ENCODE measurements around the gene TRMT61B. TPM values are rescaled to one million over a fixed set of nuclear protein-coding genes. Genes with fewer than 3 reads are reported as not detected.

TRMT61B gene
- polyA plus RNA-seq, 3 donors: 6.7 to 10.2 (median 8.1) TPM

DNA sequence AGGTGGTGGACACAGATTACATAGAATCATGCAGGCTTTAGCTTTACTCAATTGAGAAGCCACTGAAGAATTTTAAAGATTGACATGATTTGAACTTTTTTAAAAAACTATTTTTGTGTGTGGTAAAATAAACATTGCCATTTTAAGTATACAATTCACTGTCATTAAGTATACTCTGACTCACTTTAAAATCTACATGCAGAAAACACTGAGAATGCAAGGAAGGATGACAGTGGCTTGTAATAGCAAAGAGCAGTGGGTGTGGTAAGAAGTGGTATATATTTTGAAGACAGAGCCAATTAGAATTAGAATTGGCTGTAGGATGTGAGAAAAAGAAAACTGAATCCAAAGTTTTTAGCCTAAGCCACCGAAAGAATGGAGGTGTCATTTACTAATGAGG lies 14.9 kb downstream of the TRMT61B start:
- Histone ChIP-seq H3K4me3 (replicated peaks in 1 of 3; ENCODE audit: low read depth in 2 of 3, low read length in 3 of 3) (no peak overlapping the region), H4K20me1 (ENCODE audit: insufficient read depth, low read length) (no peaks in the 10 kb centered on the region), H3K27ac (ENCODE audit: low read depth in 1 of 2, low read length in 2 of 2) (no peak overlapping the region), H3K9ac (ENCODE audit: insufficient read depth, low read length, poor library complexity, severe bottlenecking) (no peak overlapping the region), H3K9me3 (replicated peaks in 1 of 2; ENCODE audit: control insufficient read depth in 1 of 2, insufficient read depth in 1 of 2, low read length in 2 of 2) (no peaks in the 10 kb centered on the region), H3K4me2 (replicated peaks; ENCODE audit: extremely low read depth, low read length, poor library complexity, severe bottlenecking) (no peak overlapping the region), H3K36me3 (replicated peaks in 1 of 2; ENCODE audit: control insufficient read depth in 1 of 2, insufficient read depth in 2 of 2, low read length in 2 of 2) (peaks cover 11 to 28% of the 10 kb centered on the region in 2 donors), H3K27me3 (ENCODE audit: control insufficient read depth in 2 of 2, insufficient read depth in 2 of 2, low read length in 2 of 2) (no peaks in the 10 kb centered on the region), H3K79me2 (ENCODE audit: insufficient read depth, low read length) (no peaks in the 10 kb centered on the region), H3K4me1 (ENCODE audit: control insufficient read depth in 1 of 2, insufficient read depth in 2 of 2, low read length in 2 of 2) (no peaks in the 10 kb centered on the region), H2AFZ (ENCODE audit: insufficient read depth, low read depth, low read length, poor library complexity, severe bottlenecking) (no peak overlapping the region)
- Mint-ChIP-seq H3K27ac (peak overlapping the region in 1 of 7 donors; percentile 72), H3K36me3 (peaks cover 22 to 26% of the 10 kb centered on the region in 2 donors), H3K4me3 (no peak overlapping the region), H3K9me3 (no peaks in the 10 kb centered on the region), H3K4me1 (no peaks in the 10 kb centered on the region), H3K27me3 (ENCODE audit: low read depth in 3 of 3) (peaks cover 0 to 1% (median 0%) of the 10 kb centered on the region in 3 donors)
- TF ChIP-seq, protein P1, sequence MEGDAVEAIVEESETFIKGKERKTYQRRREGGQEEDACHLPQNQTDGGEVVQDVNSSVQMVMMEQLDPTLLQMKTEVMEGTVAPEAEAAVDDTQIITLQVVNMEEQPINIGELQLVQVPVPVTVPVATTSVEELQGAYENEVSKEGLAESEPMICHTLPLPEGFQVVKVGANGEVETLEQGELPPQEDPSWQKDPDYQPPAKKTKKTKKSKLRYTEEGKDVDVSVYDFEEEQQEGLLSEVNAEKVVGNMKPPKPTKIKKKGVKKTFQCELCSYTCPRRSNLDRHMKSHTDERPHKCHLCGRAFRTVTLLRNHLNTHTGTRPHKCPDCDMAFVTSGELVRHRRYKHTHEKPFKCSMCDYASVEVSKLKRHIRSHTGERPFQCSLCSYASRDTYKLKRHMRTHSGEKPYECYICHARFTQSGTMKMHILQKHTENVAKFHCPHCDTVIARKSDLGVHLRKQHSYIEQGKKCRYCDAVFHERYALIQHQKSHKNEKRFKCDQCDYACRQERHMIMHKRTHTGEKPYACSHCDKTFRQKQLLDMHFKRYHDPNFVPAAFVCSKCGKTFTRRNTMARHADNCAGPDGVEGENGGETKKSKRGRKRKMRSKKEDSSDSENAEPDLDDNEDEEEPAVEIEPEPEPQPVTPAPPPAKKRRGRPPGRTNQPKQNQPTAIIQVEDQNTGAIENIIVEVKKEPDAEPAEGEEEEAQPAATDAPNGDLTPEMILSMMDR (IDR thresholded peaks at IDR 0.05): no peak
- 100% methylated on average over 1 of the region's 1 CpG for WGBS (ENCODE audit: insufficient coverage)
- DNase-seq: no peak
- intact Hi-C loops (cut with micrococcal nuclease): no loop called here

DNA sequence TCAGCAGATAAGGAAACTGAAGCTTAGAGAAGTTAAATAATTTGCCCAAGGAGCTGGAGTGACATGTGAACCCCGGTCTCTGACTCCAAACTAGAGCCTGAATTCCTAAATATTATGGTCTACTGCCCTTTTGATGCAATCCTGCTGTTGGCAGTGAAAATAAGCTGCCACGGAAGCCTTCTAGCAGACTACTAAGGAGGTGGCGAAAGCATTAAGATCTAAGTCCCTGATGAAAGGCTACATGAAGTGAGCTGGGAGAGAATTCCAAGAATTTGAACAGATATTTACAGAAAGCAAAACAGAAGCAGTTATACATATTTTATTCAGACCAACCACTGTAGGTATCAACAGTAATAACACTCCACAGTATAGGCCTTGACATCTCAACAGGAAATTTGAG lies 28.1 kb downstream of the TRMT61B start:
- Mint-ChIP-seq H3K4me3 (no peak overlapping the region), H3K36me3 (peaks cover 7 to 9% of the 10 kb centered on the region in 2 donors), H3K27ac (no peak overlapping the region), H3K9me3 (no peaks in the 10 kb centered on the region), H3K4me1 (no peaks in the 10 kb centered on the region), H3K27me3 (ENCODE audit: low read depth in 3 of 3) (peaks cover 0 to 2% (median 0%) of the 10 kb centered on the region in 3 donors)
- Histone ChIP-seq H3K9me3 (replicated peaks in 1 of 2; ENCODE audit: control insufficient read depth in 1 of 2, insufficient read depth in 1 of 2, low read length in 2 of 2) (no peaks in the 10 kb centered on the region), H4K20me1 (ENCODE audit: insufficient read depth, low read length) (no peaks in the 10 kb centered on the region), H3K4me3 (replicated peaks in 1 of 3; ENCODE audit: low read depth in 2 of 3, low read length in 3 of 3) (no peak overlapping the region), H3K4me2 (replicated peaks; ENCODE audit: extremely low read depth, low read length, poor library complexity, severe bottlenecking) (no peak overlapping the region), H3K27me3 (ENCODE audit: control insufficient read depth in 2 of 2, insufficient read depth in 2 of 2, low read length in 2 of 2) (no peaks in the 10 kb centered on the region), H3K79me2 (ENCODE audit: insufficient read depth, low read length) (no peaks in the 10 kb centered on the region), H3K27ac (ENCODE audit: low read depth in 1 of 2, low read length in 2 of 2) (no peak overlapping the region), H3K36me3 (replicated peaks in 1 of 2; ENCODE audit: control insufficient read depth in 1 of 2, insufficient read depth in 2 of 2, low read length in 2 of 2) (no peaks in the 10 kb centered on the region), H3K9ac (ENCODE audit: insufficient read depth, low read length, poor library complexity, severe bottlenecking) (no peak overlapping the region), H2AFZ (ENCODE audit: insufficient read depth, low read depth, low read length, poor library complexity, severe bottlenecking) (no peak overlapping the region), H3K4me1 (ENCODE audit: control insufficient read depth in 1 of 2, insufficient read depth in 2 of 2, low read length in 2 of 2) (no peaks in the 10 kb centered on the region)
- intact Hi-C loops (cut with micrococcal nuclease): no loop called here
- TF ChIP-seq, protein P1 (IDR thresholded peaks at IDR 0.05): no peak
- DNase-seq: no peak
- no CpG with 5 or more reads among the region's 3 CpGs for WGBS (ENCODE audit: insufficient coverage)
